ENCODE results near the gene GDPGP1. TPM values are rescaled to one million over a fixed set of nuclear protein-coding genes. Genes with fewer than 3 reads are reported as not detected.
"Not testable (repeated sequence)": the region's sequence is repeated elsewhere in the genome, so short reads cannot be mapped to it uniquely, and the experiment has no call there.

The GDPGP1 gene
- total RNA-seq, 4 donors from 2014 or later: 2.6 to 5.5 (median 3.9) TPM

DNA sequence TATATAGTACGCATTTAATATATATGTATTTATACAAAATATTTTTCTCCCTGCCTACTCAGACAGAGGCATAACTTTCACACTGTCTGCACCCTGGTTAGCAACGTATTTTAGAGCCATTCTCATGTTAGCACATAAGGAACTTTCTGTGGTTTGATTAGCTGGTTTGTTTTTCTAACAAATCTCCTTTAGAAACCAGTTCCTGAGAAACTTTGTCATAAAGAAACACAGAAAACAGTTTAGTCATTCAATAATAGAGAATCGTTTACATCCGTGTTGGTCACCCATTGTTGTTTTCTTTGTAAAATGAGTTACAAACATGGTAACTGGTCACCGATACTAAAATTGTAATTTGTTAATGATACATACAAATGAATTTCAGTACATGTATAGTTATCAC lies 25.5 kb downstream of the GDPGP1 start:
- H3K4me3 ChIP-seq (ENCODE audit: low read depth, poor library complexity, severe bottlenecking): no peak overlapping the region
- WGBS, 2 donors: 80 to 88% methylated on average over 5 of the region's 5 CpGs
- intact Hi-C loops (cut with DNase I; ENCODE audit: low total_unique reads): no loop called here
- DNase-seq (ENCODE audit: low spot score in 2 of 2): no peak
- TF ChIP-seq POLR2A (IDR thresholded peaks at IDR 0.05): no peak
- TF ChIP-seq, protein P1, sequence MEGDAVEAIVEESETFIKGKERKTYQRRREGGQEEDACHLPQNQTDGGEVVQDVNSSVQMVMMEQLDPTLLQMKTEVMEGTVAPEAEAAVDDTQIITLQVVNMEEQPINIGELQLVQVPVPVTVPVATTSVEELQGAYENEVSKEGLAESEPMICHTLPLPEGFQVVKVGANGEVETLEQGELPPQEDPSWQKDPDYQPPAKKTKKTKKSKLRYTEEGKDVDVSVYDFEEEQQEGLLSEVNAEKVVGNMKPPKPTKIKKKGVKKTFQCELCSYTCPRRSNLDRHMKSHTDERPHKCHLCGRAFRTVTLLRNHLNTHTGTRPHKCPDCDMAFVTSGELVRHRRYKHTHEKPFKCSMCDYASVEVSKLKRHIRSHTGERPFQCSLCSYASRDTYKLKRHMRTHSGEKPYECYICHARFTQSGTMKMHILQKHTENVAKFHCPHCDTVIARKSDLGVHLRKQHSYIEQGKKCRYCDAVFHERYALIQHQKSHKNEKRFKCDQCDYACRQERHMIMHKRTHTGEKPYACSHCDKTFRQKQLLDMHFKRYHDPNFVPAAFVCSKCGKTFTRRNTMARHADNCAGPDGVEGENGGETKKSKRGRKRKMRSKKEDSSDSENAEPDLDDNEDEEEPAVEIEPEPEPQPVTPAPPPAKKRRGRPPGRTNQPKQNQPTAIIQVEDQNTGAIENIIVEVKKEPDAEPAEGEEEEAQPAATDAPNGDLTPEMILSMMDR (IDR thresholded peaks at IDR 0.05): no peak

DNA sequence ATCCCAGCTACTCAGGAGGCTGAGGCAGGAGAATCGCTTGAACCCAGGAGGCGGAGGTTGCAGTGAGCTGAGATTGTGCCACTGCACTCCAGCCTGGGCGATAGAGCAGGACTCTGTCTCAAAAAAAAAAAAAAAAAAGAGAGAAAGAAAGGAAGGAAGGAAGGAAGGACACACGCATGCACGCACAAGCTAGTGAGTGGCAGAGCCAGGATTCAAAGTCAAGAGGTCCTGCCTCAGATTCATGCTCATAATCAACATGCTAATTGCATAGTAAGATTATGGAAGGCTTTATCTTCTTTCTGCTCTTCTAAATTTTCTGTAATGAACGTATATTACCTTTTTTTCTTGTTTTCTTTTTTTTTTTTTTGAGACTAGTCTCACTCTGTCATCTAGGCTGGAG lies 26.7 kb downstream of the GDPGP1 start:
- DNase-seq (ENCODE audit: low spot score in 2 of 2); H3K4me3 ChIP-seq (ENCODE audit: low read depth, poor library complexity, severe bottlenecking); intact Hi-C loops (cut with DNase I; ENCODE audit: low total_unique reads): not testable (repeated sequence)
- 83 to 90% methylated on average over 6 of the region's 6 CpGs for WGBS, 2 donors

DNA sequence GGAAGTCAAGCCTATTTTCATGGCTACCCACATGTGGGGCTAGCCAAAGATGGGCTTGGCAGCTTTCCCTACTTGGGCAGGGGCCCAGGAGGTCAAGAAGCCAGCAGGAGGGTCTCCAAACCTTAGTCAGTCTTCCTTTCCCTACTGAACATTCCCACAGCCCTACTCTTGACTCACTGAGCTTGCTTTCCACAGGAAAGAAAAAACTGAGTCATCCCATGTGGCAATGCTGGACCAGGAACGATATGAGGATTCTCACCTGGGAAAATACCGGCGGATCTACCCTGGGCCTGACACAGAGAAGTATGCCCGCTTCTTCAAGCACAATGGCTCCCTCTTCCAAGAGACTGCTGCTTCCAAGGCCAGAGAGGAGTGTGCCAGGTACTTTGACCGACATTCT lies 27.8 kb downstream of the GDPGP1 start:
- 70 to 82% methylated on average over 5 of the region's 5 CpGs for WGBS, 2 donors
- no peak overlapping the region for H3K4me3 ChIP-seq (ENCODE audit: low read depth, poor library complexity, severe bottlenecking)
- intact Hi-C loops (cut with DNase I; ENCODE audit: low total_unique reads): no loop called here
- DNase-seq (ENCODE audit: low spot score in 2 of 2): no peak
- TF ChIP-seq, protein P1 (IDR thresholded peaks at IDR 0.05): no peak
- no peak for TF ChIP-seq POLR2A (IDR thresholded peaks at IDR 0.05)

DNA sequence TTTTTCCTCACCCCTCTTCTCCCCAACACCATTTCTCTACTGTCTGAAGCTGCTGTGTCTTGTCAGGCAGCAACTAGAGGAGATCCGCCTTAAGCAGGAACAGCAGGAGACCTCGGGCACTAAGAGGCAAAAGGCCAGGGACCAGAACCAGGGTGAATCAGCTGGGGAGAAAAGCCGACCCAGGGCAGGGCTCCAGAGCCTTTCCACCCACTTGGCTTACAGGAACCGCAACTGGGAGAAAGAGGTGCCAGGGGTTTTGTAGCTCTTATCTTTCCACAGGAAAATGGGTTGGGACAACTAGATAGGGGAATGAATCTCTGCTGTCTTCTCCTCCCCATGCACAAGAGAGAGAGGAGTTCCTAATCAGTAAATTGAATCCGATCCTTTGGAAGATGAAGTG lies 28.4 kb downstream of the GDPGP1 start:
- H3K4me3 ChIP-seq (ENCODE audit: low read depth, poor library complexity, severe bottlenecking): no peak overlapping the region
- WGBS, 2 donors: 56 to 57% methylated on average over 5 of the region's 5 CpGs
- TF ChIP-seq POLR2A (IDR thresholded peaks at IDR 0.05): no peak
- TF ChIP-seq, protein P1 (IDR thresholded peaks at IDR 0.05): no peak
- intact Hi-C loops (cut with DNase I; ENCODE audit: low total_unique reads): no loop called here
- no peak for DNase-seq (ENCODE audit: low spot score in 2 of 2)

DNA sequence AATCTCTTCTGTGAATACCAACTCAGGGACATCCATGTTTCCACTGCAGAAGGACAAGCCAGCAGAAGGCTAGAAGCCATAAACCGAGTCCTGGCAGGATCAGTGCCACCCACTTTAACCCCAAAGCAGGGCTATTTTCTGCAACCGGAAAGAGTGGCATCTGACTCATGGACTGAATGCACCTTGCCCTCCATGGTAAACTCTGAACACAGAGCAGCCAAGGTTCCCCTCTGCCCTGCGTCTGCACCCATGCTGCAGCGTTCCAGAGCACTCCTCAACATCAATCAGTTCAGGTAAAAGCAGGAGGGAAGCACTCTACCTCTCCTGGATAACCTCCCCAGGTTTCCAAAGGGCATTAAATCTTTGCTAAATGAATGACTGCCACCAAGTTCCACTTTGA lies 30.7 kb downstream of the GDPGP1 start:
- peak overlapping the region; percentile 58 for H3K4me3 ChIP-seq (ENCODE audit: low read depth, poor library complexity, severe bottlenecking)
- intact Hi-C loops (cut with DNase I; ENCODE audit: low total_unique reads): no loop called here
- no peak for DNase-seq (ENCODE audit: low spot score in 2 of 2)
- TF ChIP-seq, protein P1 (IDR thresholded peaks at IDR 0.05): no peak
- no peak for TF ChIP-seq POLR2A (IDR thresholded peaks at IDR 0.05)
- 25 to 39% methylated on average over 4 of the region's 4 CpGs for WGBS, 2 donors

DNA sequence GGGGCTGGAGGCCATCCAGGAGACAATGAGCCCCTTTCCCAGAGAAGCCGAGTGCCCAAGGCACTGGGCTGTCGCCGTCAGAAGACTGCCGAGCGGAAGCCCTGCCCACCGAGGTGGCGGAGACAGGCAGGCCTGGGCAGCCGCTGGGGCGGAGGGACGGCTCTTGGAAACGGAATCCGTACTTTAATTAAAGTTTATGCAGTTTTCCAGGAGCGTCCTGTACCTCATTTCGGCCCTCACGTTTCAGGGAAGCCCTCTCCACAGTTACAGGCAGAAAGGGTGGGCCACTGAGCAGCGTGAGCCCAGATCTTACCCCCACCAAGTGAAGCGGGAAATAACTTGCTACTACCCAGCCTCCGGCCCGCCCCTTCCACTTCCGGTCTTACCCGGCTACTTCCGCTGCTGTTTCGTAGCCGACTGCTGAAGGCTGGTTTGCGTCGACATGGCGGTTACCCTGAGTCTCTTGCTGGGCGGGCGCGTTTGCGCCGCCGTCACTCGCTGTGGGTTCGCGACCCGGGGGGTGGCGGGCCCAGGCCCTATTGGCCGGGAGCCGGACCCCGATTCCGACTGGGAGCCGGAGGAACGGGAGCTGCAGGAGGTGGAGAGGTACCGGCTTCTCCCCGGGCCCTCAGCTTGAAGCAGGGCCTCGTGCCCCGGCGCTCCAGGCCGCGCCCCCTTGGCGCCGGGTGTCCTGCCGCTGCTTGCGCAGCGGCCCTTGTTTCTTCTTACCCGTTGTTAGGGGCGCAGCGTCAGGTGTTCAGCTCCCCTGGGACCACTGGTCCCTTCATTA lies 31.5 kb downstream of the GDPGP1 start, which contains the start of gene NGRN:
TSS of gene NGRN (plus strand) at position 402 of the 790 bp plus-strand sequence. CDS start at position 443, 41 bp downstream.
- WGBS, 2 donors: 0% methylated on average over 51 to 59 of the region's 59 CpGs
- DNase-seq (ENCODE audit: low spot score in 2 of 2): peak; percentile 92 to 99
- peak within 1 kb of the TSS; percentile 58 for H3K4me3 ChIP-seq (ENCODE audit: low read depth, poor library complexity, severe bottlenecking)
- TF ChIP-seq POLR2A (IDR thresholded peaks at IDR 0.05): peak in 1 of 2 donors; percentile 61
- TF ChIP-seq, protein P1 (IDR thresholded peaks at IDR 0.05): no peak
- intact Hi-C loops (cut with DNase I; ENCODE audit: low total_unique reads): no loop called here
